ENCODE data around the gene RAET1E. TPM values are rescaled to one million over a fixed set of nuclear protein-coding genes. Genes with fewer than 3 reads are reported as not detected.

RAET1E gene
- total and polyA plus RNA-seq, 9 of the 15 experiments (the other 6 are each of a cell fraction or from before 2014, with no cell fraction given): not detected

DNA sequence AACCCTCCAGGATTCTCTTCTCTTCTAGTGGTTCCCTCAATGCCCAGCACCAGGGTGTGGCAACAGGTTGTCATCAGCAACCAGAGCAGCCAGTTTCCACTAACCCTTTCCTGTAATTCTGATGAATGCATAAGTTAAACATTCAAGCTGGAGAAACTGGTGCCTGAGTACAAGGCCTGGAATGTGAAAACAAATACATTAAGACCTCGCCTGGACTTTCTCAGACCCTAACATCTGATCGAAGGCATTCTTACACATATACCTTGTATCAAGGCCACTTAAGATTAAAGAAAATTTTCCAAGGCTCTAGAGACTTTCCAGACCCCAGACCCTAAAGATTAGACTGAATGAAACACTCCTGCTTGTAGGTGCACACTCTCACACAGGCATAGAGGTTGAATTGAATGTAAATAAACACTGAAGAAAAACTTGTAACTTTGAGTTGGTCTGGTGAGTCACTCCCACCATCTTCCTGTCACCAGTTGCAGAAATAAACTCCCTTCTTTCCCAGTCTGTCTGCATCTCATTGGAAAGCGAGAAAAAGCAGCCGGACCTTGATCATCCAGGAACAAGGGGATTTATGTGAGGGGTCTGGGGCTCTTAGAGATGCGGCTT, 42.8 kb downstream of the RAET1E start:
- FAIRE-seq (no peak), DNase-seq (ENCODE audit: extremely low read depth in 1 of 4, low spot score in 3 of 4) (no peak), ATAC-seq (no peak)
- CTCF ChIA-PET (ENCODE audit: low intra/inter-chr PET ratio): no interaction called here
- no TSS peak for BruUV-seq (replicated peaks)
- no peak overlapping the region for H2AFZ ChIP-seq (ENCODE audit: low read depth, low read length)
- H4K20me1 ChIP-seq (replicated peaks; ENCODE audit: control insufficient read depth, insufficient read depth, low read length): no peaks in the 10 kb centered on the region
- no peak overlapping the region for H3K4me2 ChIP-seq (ENCODE audit: insufficient read depth, low read length)
- no peaks in the 10 kb centered on the region for H3K36me3 ChIP-seq (ENCODE audit: control insufficient read depth, insufficient read depth, low read length)
- intact Hi-C loops (cut with micrococcal nuclease) (no loop called here), in situ Hi-C loops (cut with MboI) (no loop called here)
- no peak overlapping the region for H3K4me3 ChIP-seq
- H3K9ac ChIP-seq (ENCODE audit: insufficient read depth in 1 of 2, low read depth in 2 of 2, low read length in 2 of 2): no peak overlapping the region
- H3K9me3 ChIP-seq (replicated peaks; ENCODE audit: control insufficient read depth, insufficient read depth, low read depth, low read length): no peaks in the 10 kb centered on the region
- no peaks in the 10 kb centered on the region for H3K79me2 ChIP-seq (ENCODE audit: control insufficient read depth, insufficient read depth, low read length)
- POLR2A ChIA-PET: interaction anchor here (1.3 kb wide), 1 partner anchor 9 kb away, joined by 4 read pairs; no protein-coding TSS in a partner anchor
- no peaks in the 10 kb centered on the region for H3K9me1 ChIP-seq (ENCODE audit: control insufficient read depth, insufficient read depth, low read length)
- H3K27me3 ChIP-seq (ENCODE audit: control insufficient read depth in 2 of 2, insufficient read depth in 2 of 2, low read length in 2 of 2): peaks cover 10 to 13% of the 10 kb centered on the region in 2 experiments; a peak in 3 of 5 replicates
- peaks cover 0 to 4% of the 10 kb centered on the region in 2 experiments; a peak in 2 of 5 replicates for H3K4me1 ChIP-seq (replicated peaks in 1 of 2; ENCODE audit: control insufficient read depth in 2 of 2, insufficient read depth in 2 of 2, low read length in 2 of 2)
- 37% methylated on average over 5 of the region's 5 CpGs for WGBS (ENCODE audit: insufficient coverage, low coverage, missing lambda C conversion rate)
- H3K27ac ChIP-seq (ENCODE audit: extremely low read depth, low read depth, low read length): no peak overlapping the region
- TF ChIP-seq, protein P1, sequence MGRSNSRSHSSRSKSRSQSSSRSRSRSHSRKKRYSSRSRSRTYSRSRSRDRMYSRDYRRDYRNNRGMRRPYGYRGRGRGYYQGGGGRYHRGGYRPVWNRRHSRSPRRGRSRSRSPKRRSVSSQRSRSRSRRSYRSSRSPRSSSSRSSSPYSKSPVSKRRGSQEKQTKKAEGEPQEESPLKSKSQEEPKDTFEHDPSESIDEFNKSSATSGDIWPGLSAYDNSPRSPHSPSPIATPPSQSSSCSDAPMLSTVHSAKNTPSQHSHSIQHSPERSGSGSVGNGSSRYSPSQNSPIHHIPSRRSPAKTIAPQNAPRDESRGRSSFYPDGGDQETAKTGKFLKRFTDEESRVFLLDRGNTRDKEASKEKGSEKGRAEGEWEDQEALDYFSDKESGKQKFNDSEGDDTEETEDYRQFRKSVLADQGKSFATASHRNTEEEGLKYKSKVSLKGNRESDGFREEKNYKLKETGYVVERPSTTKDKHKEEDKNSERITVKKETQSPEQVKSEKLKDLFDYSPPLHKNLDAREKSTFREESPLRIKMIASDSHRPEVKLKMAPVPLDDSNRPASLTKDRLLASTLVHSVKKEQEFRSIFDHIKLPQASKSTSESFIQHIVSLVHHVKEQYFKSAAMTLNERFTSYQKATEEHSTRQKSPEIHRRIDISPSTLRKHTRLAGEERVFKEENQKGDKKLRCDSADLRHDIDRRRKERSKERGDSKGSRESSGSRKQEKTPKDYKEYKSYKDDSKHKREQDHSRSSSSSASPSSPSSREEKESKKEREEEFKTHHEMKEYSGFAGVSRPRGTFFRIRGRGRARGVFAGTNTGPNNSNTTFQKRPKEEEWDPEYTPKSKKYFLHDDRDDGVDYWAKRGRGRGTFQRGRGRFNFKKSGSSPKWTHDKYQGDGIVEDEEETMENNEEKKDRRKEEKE (IDR thresholded peaks at IDR 0.05; ENCODE audit: borderline replicate concordance in 1 of 2, control insufficient read depth in 1 of 2, low read depth in 2 of 2, low read length in 1 of 2): no peak
- no peak for TF ChIP-seq DACH1 (IDR thresholded peaks at IDR 0.05; ENCODE audit: partially characterized antibody)
- TF ChIP-seq, protein P2, sequence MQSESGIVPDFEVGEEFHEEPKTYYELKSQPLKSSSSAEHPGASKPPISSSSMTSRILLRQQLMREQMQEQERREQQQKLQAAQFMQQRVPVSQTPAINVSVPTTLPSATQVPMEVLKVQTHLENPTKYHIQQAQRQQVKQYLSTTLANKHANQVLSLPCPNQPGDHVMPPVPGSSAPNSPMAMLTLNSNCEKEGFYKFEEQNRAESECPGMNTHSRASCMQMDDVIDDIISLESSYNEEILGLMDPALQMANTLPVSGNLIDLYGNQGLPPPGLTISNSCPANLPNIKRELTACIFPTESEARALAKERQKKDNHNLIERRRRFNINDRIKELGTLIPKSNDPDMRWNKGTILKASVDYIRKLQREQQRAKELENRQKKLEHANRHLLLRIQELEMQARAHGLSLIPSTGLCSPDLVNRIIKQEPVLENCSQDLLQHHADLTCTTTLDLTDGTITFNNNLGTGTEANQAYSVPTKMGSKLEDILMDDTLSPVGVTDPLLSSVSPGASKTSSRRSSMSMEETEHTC (IDR thresholded peaks at IDR 0.05): no peak
- no peak for TF ChIP-seq PTRF (tag; IDR thresholded peaks at IDR 0.05)
- TF ChIP-seq MAX (CRISPR knock-in tag; IDR thresholded peaks at IDR 0.05): no peak
- TF ChIP-seq, protein P3, sequence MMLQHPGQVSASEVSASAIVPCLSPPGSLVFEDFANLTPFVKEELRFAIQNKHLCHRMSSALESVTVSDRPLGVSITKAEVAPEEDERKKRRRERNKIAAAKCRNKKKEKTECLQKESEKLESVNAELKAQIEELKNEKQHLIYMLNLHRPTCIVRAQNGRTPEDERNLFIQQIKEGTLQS (IDR thresholded peaks at IDR 0.05): peak; percentile 26; the same call in 1 of the 2 replicates
- TF ChIP-seq, protein P3 (CRISPR knock-in tag; conservative IDR thresholded peaks at IDR 0.05): no peak
- TF ChIP-seq, protein P4, sequence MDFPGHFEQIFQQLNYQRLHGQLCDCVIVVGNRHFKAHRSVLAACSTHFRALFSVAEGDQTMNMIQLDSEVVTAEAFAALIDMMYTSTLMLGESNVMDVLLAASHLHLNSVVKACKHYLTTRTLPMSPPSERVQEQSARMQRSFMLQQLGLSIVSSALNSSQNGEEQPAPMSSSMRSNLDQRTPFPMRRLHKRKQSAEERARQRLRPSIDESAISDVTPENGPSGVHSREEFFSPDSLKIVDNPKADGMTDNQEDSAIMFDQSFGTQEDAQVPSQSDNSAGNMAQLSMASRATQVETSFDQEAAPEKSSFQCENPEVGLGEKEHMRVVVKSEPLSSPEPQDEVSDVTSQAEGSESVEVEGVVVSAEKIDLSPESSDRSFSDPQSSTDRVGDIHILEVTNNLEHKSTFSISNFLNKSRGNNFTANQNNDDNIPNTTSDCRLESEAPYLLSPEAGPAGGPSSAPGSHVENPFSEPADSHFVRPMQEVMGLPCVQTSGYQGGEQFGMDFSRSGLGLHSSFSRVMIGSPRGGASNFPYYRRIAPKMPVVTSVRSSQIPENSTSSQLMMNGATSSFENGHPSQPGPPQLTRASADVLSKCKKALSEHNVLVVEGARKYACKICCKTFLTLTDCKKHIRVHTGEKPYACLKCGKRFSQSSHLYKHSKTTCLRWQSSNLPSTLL (IDR thresholded peaks at IDR 0.05): no peak
- TF ChIP-seq JUND (IDR thresholded peaks at IDR 0.05; ENCODE audit: borderline replicate concordance, low read depth, low read length): peak; percentile 46; the same call in 1 of the 2 replicates
- 0 out of 3 replicates have a peak, but pooled peaks have one; percentile 15 for TF ChIP-seq JUND (tag; IDR thresholded peaks at IDR 0.05; ENCODE audit: borderline replicate concordance, low read depth, low read length)
- no peak for TF ChIP-seq RAD21 (CRISPR knock-in tag; conservative IDR thresholded peaks at IDR 0.05 in 1 of 2, IDR thresholded peaks at IDR 0.05 in 1 of 2)
- TF ChIP-seq CHD4 (IDR thresholded peaks at IDR 0.05; ENCODE audit: insufficient read depth, insufficient replicate concordance, low read depth, low read length, poor library complexity, severe bottlenecking): no peak
- TF ChIP-seq PTTG1 (tag; IDR thresholded peaks at IDR 0.05; ENCODE audit: low read depth): no peak

Data from K562 (cell line).